Keratinocyte (primary cell): ENCODE results near the gene WBP4. TPM values are rescaled to one million over a fixed set of nuclear protein-coding genes. Genes with fewer than 3 reads are reported as not detected.
A peak's percentile ranks its signal among the peaks of the same experiment; 100 is the strongest.

Experiments used
- DNase-seq: peaks from one replicate; pipeline ENCODE4 v3.0.0-alpha.2; 2011; ENCODE audit warnings: low read depth, missing footprints, low spot score
- FAIRE-seq: peaks from 2 replicates; lab custom pipeline; 2011; peaks lifted over from hg19 to GRCh38; lab: Jason Lieb, UNC
- H2AFZ ChIP-seq: 2 replicates; pipeline ENCODE4 v1.6.0; 2012; ENCODE audit warnings: low read length, control low read depth, inconsistent platforms; ENCODE audit not compliant: control insufficient read depth
- H3K27ac ChIP-seq: 2 replicates; pipeline ENCODE4 v1.5.1; 2011; ENCODE audit warnings: low read length; ENCODE audit not compliant: control insufficient read depth, insufficient read depth
- H3K27me3 ChIP-seq: 3 replicates; pipeline ENCODE4 v1.6.0; 2011; ENCODE audit warnings: low read length; ENCODE audit not compliant: control insufficient read depth, insufficient read depth; ENCODE audit errors: extremely low read depth
- H3K36me3 ChIP-seq, 2 experiments: 2 replicates in 1 of 2; 3 replicates in 1 of 2; pipeline ENCODE4 v1.5.1; 2011; ENCODE audit warnings: low read length in 2 of 2, mild to moderate bottlenecking in 1 of 2; ENCODE audit not compliant: control insufficient read depth in 2 of 2, insufficient read depth in 2 of 2; ENCODE audit errors: extremely low read depth in 1 of 2
- H3K4me1 ChIP-seq: 3 replicates; pipeline ENCODE4 v1.5.1; 2011; ENCODE audit warnings: low read length; ENCODE audit not compliant: control insufficient read depth, insufficient read depth; ENCODE audit errors: extremely low read depth
- H3K4me2 ChIP-seq: 3 replicates; pipeline ENCODE4 v1.6.0; 2011; ENCODE audit warnings: low read depth, low read length; ENCODE audit not compliant: control insufficient read depth, insufficient read depth; ENCODE audit errors: extremely low read depth
- H3K4me3 ChIP-seq, 3 experiments: fragments of 200-600 bp in 1 of 3; sonication (generic) in 1 of 3; 2 replicates in 2 of 3; 3 replicates in 1 of 3; pipeline ENCODE4 v1.5.1; 2011 to 2016; ENCODE audit warnings: low read length in 3 of 3, mild to moderate bottlenecking in 3 of 3, control low read depth in 2 of 3, inconsistent platforms in 1 of 3, low read depth in 1 of 3, mixed read lengths in 1 of 3, mixed run types in 1 of 3, moderate library complexity in 1 of 3; ENCODE audit not compliant: control insufficient read depth in 2 of 3, insufficient read depth in 2 of 3; ENCODE audit errors: extremely low read depth in 1 of 3
- H3K79me2 ChIP-seq: 2 replicates; pipeline ENCODE4 v1.6.0; 2012; ENCODE audit warnings: low read length; ENCODE audit not compliant: control insufficient read depth, insufficient read depth
- H3K9ac ChIP-seq: 3 replicates; pipeline ENCODE4 v1.6.0; 2011; ENCODE audit warnings: low read length; ENCODE audit not compliant: control insufficient read depth, insufficient read depth; ENCODE audit errors: extremely low read depth
- H3K9me1 ChIP-seq: 3 replicates; pipeline ENCODE4 v1.6.0; 2011; ENCODE audit warnings: low read length; ENCODE audit not compliant: control insufficient read depth, insufficient read depth; ENCODE audit errors: extremely low read depth
- H3K9me3 ChIP-seq: 2 replicates; pipeline ENCODE4 v1.5.1; 2012; ENCODE audit warnings: low read depth, low read length; ENCODE audit not compliant: control insufficient read depth
- H4K20me1 ChIP-seq: 3 replicates; pipeline ENCODE4 v1.6.0; 2011; ENCODE audit warnings: low read length; ENCODE audit not compliant: control insufficient read depth, insufficient read depth; ENCODE audit errors: extremely low read depth
- EZH2 ChIP-seq: IDR thresholded peaks from one replicate; pipeline ENCODE4 v1.6.1; 2012; ENCODE audit warnings: inconsistent platforms, mild to moderate bottlenecking, low read length, moderate library complexity
- dilution Hi-C: fragments of 300-500 bp; cut with MboI; formaldehyde crosslinking; loops from one replicate; pipeline ENCODE4 v1.7.0; 2020; ENCODE audit warnings: low sequenced_read_pairs; ENCODE audit not compliant: extremely low pct_ligation_motif_present
- polyA plus RNA-seq, 5 experiments: library from polyadenylated mRNA; depleted of rRNA in 3 of 5; stranded (reverse) in 3 of 5; stranded (forward) in 1 of 5; unstranded in 1 of 5; fragments of >200 nt; gene quantifications; 1 replicate in 1 of 5; 2 replicates in 3 of 5; 3 replicates in 1 of 5; pipeline versions ENCODE4 v1.2.1 to v1.2.3, GENCODE V29; 2011 to 2012; ENCODE audit warnings: missing spikeins in 2 of 5, low read depth in 1 of 5, low replicate concordance in 1 of 5
- TF ChIP-seq, protein P1 (sequence below), 3 experiments: IDR thresholded peaks in 1 of 3; conservative IDR thresholded peaks in 1 of 3; optimal IDR thresholded peaks in 1 of 3; 2 replicates in 2 of 3; 3 replicates in 1 of 3; pipeline versions ENCODE3 to v1.5.1; 2011; ENCODE audit warnings: low read length in 3 of 3, mild to moderate bottlenecking in 3 of 3, moderate library complexity in 2 of 3, control low read depth in 1 of 3, inconsistent platforms in 1 of 3; ENCODE audit not compliant: insufficient read depth in 2 of 3; ENCODE audit errors: extremely low read depth in 1 of 3

Gene WBP4
- polyA plus RNA-seq, 1 donor (not counting 4 experiments of a cell fraction or from before 2014, with no cell fraction given), result 13.5 TPM

DNA sequence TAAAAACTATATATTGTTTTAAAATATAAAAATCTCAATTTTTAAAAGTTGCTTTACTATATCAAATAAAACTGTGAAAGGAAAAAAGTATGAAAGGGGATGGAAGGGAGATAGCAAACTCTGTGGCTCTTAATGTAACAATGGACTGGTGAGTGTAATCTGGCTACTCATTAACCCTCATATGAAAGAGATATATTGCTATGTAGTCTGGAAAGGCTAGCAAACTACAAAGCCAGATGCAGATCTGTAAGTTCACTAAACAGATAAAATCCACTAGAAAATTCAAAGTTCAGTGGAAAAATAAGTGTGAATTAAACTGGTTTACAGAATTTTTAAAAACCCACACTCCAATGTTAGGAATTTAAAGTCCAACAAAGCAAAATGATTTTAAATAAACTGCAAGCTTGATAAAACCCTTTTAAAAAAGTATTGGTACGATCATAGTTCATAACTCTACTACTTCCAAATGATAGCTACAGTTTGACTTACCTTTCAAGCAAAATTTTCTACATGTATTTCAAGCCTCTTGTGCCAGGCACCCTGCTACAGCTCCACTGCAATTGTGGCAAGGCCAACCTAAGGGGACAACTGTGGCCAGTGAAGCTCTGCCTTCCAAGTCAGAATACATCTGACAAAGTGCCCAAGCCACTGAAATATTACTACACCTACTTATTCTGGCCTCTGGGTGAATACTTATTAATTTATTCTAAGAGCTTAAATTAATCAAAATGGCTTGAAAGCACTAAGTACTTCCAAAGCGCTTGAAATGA lies 41.5 kb upstream of the WBP4 start:
- Histone ChIP-seq H3K36me3 (no peaks in the 10 kb centered on the region), H3K4me3 (peak overlapping the region in 1 of 3 experiments; percentile 1), H3K9me1 (no peaks in the 10 kb centered on the region), H3K4me1 (peaks cover 23% of the 10 kb centered on the region), H3K27ac (peak overlapping the region; percentile 100), H3K9ac (peak overlapping the region; percentile 96), H2AFZ (peak overlapping the region; percentile 40), H3K27me3 (no peaks in the 10 kb centered on the region), H3K79me2 (peaks cover 70% of the 10 kb centered on the region), H4K20me1 (no peaks in the 10 kb centered on the region), H3K9me3 (no peaks in the 10 kb centered on the region), H3K4me2 (peak overlapping the region; percentile 56)
- dilution Hi-C loops, result no loop called here
- no peak for TF ChIP-seq EZH2
- TF ChIP-seq, protein P1, sequence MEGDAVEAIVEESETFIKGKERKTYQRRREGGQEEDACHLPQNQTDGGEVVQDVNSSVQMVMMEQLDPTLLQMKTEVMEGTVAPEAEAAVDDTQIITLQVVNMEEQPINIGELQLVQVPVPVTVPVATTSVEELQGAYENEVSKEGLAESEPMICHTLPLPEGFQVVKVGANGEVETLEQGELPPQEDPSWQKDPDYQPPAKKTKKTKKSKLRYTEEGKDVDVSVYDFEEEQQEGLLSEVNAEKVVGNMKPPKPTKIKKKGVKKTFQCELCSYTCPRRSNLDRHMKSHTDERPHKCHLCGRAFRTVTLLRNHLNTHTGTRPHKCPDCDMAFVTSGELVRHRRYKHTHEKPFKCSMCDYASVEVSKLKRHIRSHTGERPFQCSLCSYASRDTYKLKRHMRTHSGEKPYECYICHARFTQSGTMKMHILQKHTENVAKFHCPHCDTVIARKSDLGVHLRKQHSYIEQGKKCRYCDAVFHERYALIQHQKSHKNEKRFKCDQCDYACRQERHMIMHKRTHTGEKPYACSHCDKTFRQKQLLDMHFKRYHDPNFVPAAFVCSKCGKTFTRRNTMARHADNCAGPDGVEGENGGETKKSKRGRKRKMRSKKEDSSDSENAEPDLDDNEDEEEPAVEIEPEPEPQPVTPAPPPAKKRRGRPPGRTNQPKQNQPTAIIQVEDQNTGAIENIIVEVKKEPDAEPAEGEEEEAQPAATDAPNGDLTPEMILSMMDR (optimal IDR thresholded peaks at IDR 0.05 in 1 of 3, IDR thresholded peaks at IDR 0.05 in 1 of 3, conservative IDR thresholded peaks at IDR 0.05 in 1 of 3; ENCODE audit: extremely low read depth in 1 of 3, insufficient read depth in 2 of 3, low read length in 3 of 3), result no peak
- DNase-seq (no peak), FAIRE-seq (peak; percentile 20)

- dilution Hi-C loops, result no loop called here
- Histone ChIP-seq H3K36me3 (peaks cover 3 to 4% of the 10 kb centered on the region in 2 experiments), H3K9ac (no peak overlapping the region), H4K20me1 (no peaks in the 10 kb centered on the region), H3K9me3 (no peaks in the 10 kb centered on the region), H2AFZ (no peak overlapping the region), H3K4me2 (no peak overlapping the region), H3K4me3 (no peak overlapping the region), H3K27ac (no peak overlapping the region), H3K9me1 (no peaks in the 10 kb centered on the region), H3K79me2 (peaks cover 52% of the 10 kb centered on the region), H3K4me1 (no peaks in the 10 kb centered on the region), H3K27me3 (no peaks in the 10 kb centered on the region)
- no peak for FAIRE-seq
- DNase-seq, result no peak
- TF ChIP-seq EZH2, result no peak
- TF ChIP-seq, protein P1 (optimal IDR thresholded peaks at IDR 0.05 in 1 of 3, IDR thresholded peaks at IDR 0.05 in 1 of 3, conservative IDR thresholded peaks at IDR 0.05 in 1 of 3; ENCODE audit: extremely low read depth in 1 of 3, insufficient read depth in 2 of 3, low read length in 3 of 3), result no peak
Observed at GRCh38 chr13:41025518-41025917, 35.8 kb upstream of the WBP4 start.
